PFSK-1 (cell line): ENCODE results near the gene SYTL1.

Experiments
- FOXP2 ChIP-seq: optimal IDR thresholded peaks from 2 replicates; pipeline ENCODE3; 2011; ENCODE audit warnings: borderline replicate concordance, control low read depth, inconsistent platforms; ENCODE audit not compliant: insufficient read depth; ENCODE audit errors: extremely low read length, extremely low read depth
- POLR2AphosphoS5 ChIP-seq: IDR thresholded peaks from 2 replicates; pipeline ENCODE4 v1.6.1; 2012; ENCODE audit warnings: low read depth, mild to moderate bottlenecking, control low read depth, low read length, moderate library complexity
- REST ChIP-seq, 2 experiments: IDR thresholded peaks; 2 replicates each; pipeline versions ENCODE4 v1.6.1 to v1.8.0; 2011 to 2012; ENCODE audit warnings: low read depth in 2 of 2, low read length in 2 of 2, control low read depth in 1 of 2, inconsistent platforms in 1 of 2, mild to moderate bottlenecking in 1 of 2, moderate library complexity in 1 of 2; ENCODE audit not compliant: insufficient read depth in 1 of 2
- SIN3A ChIP-seq: IDR thresholded peaks from 2 replicates; pipeline ENCODE4 v1.6.1; 2012; ENCODE audit warnings: mild to moderate bottlenecking, low read length, moderate library complexity, borderline replicate concordance; ENCODE audit not compliant: insufficient read depth
- TAF1 ChIP-seq: IDR thresholded peaks from 2 replicates; pipeline ENCODE4 v1.6.1; 2012; ENCODE audit warnings: low read length, control low read depth, borderline replicate concordance; ENCODE audit not compliant: insufficient read depth

SYTL1 gene

GRCh38 chr1:27400963-27401341 is 59.1 kb downstream of the SYTL1 start:
- TF ChIP-seq SIN3A, result no peak
- no peak for TF ChIP-seq POLR2AphosphoS5
- no peak for TF ChIP-seq REST (IDR thresholded peaks at IDR 0.05; ENCODE audit: insufficient read depth in 1 of 2, low read depth in 2 of 2, low read length in 2 of 2)
- TF ChIP-seq FOXP2, result no peak
- TF ChIP-seq TAF1, result no peak

GRCh38 chr1:27402349-27402754 is 60.5 kb downstream of the SYTL1 start:
- no peak for TF ChIP-seq FOXP2
- TF ChIP-seq TAF1, result no peak
- no peak for TF ChIP-seq POLR2AphosphoS5
- no peak for TF ChIP-seq SIN3A
- TF ChIP-seq REST (IDR thresholded peaks at IDR 0.05; ENCODE audit: insufficient read depth in 1 of 2, low read depth in 2 of 2, low read length in 2 of 2), result no peak

- TF ChIP-seq SIN3A (no peak), REST (IDR thresholded peaks at IDR 0.05; ENCODE audit: insufficient read depth in 1 of 2, low read depth in 2 of 2, low read length in 2 of 2) (no peak), POLR2AphosphoS5 (no peak)
Observed at GRCh38 chr1:27403065-27403726, 61.4 kb downstream of the SYTL1 start.
